ENCODE measurements around the gene ATL2. TPM values are rescaled to one million over a fixed set of nuclear protein-coding genes. Genes with fewer than 3 reads are reported as not detected.

Gene ATL2
- total and polyA plus RNA-seq, 2 donors (not counting 1 experiment from before 2014, with no cell fraction given), result 21.1 to 69.0 TPM

- Histone ChIP-seq H4K20me1 (ENCODE audit: control insufficient read depth, insufficient read depth, low read length, poor library complexity, severe bottlenecking) (no peaks in the 10 kb centered on the region), H3K4me1 (ENCODE audit: control insufficient read depth in 2 of 2, insufficient read depth in 2 of 2, low read length in 2 of 2) (no peaks in the 10 kb centered on the region), H3K27me3 (replicated peaks in 1 of 4; ENCODE audit: control extremely low read depth in 1 of 4, control insufficient read depth in 3 of 4, insufficient read depth in 4 of 4, low read length in 3 of 4) (peaks cover 0 to 2% (median 0%) of the 10 kb centered on the region in 4 experiments), H3K27ac (ENCODE audit: low read length in 2 of 2) (no peak overlapping the region), H3K9me3 (ENCODE audit: control extremely low read depth in 1 of 3, control insufficient read depth in 2 of 3, insufficient read depth in 1 of 3, low read length in 2 of 3) (peaks cover 0 to 4% (median 0%) of the 10 kb centered on the region in 3 donors), H3K9ac (ENCODE audit: low read length) (no peak overlapping the region), H3K36me3 (replicated peaks in 1 of 2; ENCODE audit: control extremely low read depth in 1 of 2, control insufficient read depth in 1 of 2, extremely low read depth in 1 of 2, insufficient read depth in 2 of 2, low read length in 1 of 2) (no peaks in the 10 kb centered on the region), H3K79me2 (ENCODE audit: control insufficient read depth, insufficient read depth, low read length) (no peaks in the 10 kb centered on the region), H2AFZ (ENCODE audit: insufficient read depth, low read depth, low read length, poor library complexity, severe bottlenecking) (no peak overlapping the region), H3K4me3 (ENCODE audit: control extremely low read depth in 1 of 5, extremely low read depth in 1 of 5, insufficient read depth in 1 of 5, low read depth in 2 of 5, low read length in 4 of 5) (no peak overlapping the region), H3K4me2 (replicated peaks; ENCODE audit: low read depth, low read length, poor library complexity, severe bottlenecking) (no peak overlapping the region)
- Mint-ChIP-seq H3K9me3 (ENCODE audit: insufficient read depth) (no peaks in the 10 kb centered on the region), H3K4me1 (no peaks in the 10 kb centered on the region), H3K4me3 (no peak overlapping the region), H3K27me3 (peaks cover 5% of the 10 kb centered on the region), H3K27ac (no peak overlapping the region)
- ChIA-PET CTCF (interaction anchor here (1.6 kb wide), 1 partner anchor 8 kb away, joined by 3 read pairs; no protein-coding TSS in a partner anchor), POLR2A (no interaction called here)
- DNase-seq (no peak), ATAC-seq (ENCODE audit: low read depth) (no peak)
- TF ChIP-seq, protein P1, sequence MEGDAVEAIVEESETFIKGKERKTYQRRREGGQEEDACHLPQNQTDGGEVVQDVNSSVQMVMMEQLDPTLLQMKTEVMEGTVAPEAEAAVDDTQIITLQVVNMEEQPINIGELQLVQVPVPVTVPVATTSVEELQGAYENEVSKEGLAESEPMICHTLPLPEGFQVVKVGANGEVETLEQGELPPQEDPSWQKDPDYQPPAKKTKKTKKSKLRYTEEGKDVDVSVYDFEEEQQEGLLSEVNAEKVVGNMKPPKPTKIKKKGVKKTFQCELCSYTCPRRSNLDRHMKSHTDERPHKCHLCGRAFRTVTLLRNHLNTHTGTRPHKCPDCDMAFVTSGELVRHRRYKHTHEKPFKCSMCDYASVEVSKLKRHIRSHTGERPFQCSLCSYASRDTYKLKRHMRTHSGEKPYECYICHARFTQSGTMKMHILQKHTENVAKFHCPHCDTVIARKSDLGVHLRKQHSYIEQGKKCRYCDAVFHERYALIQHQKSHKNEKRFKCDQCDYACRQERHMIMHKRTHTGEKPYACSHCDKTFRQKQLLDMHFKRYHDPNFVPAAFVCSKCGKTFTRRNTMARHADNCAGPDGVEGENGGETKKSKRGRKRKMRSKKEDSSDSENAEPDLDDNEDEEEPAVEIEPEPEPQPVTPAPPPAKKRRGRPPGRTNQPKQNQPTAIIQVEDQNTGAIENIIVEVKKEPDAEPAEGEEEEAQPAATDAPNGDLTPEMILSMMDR (IDR thresholded peaks at IDR 0.05), result no peak
- no peak for TF ChIP-seq EZH2 (IDR thresholded peaks at IDR 0.05; ENCODE audit: borderline replicate concordance, insufficient read depth, low read depth, low read length, poor library complexity, severe bottlenecking)
- no CpG with 5 or more reads among the region's 3 CpGs for WGBS (ENCODE audit: insufficient coverage)
- intact Hi-C loops (cut with micrococcal nuclease), result no loop called here
Measured at GRCh38 chr2:38266382-38267061, 110.6 kb downstream of the ATL2 start.

DNA sequence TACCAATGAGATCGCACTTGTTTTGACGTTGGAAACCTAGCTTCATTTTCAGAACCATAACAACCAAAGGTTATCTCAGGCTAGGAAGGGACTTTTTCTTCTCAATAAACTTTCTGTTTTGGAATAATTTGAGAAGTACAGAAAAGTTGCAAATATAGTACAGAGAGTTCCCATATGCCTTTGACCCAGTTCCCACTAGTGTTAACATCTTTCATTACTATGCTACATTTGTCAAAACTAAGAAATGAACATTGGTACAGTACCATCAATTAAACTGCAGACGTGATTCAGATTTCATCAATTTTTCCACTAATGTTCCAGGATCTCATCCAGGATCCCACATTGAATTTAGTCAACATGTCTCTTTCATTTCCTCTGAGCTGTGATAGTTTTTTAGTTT is 111.6 kb downstream of the ATL2 start:
- CTCF ChIA-PET, result interaction anchor here (1.6 kb wide), 1 partner anchor 9 kb away, joined by 3 read pairs; no protein-coding TSS in a partner anchor
- no peak overlapping the region for H3K4me2 ChIP-seq (replicated peaks; ENCODE audit: low read depth, low read length, poor library complexity, severe bottlenecking)
- Mint-ChIP-seq H3K27ac (no peak overlapping the region), H3K9me3 (ENCODE audit: insufficient read depth) (no peaks in the 10 kb centered on the region), H3K4me3 (no peak overlapping the region), H3K4me1 (no peaks in the 10 kb centered on the region), H3K27me3 (peaks cover 6% of the 10 kb centered on the region)
- peaks cover 0 to 2% (median 0%) of the 10 kb centered on the region in 4 experiments for H3K27me3 ChIP-seq (replicated peaks in 1 of 4; ENCODE audit: control extremely low read depth in 1 of 4, control insufficient read depth in 3 of 4, insufficient read depth in 4 of 4, low read length in 3 of 4)
- WGBS (ENCODE audit: insufficient coverage), result 89% methylated on average over 1 of the region's 3 CpGs
- no peak for ATAC-seq (ENCODE audit: low read depth)
- H2AFZ ChIP-seq (ENCODE audit: insufficient read depth, low read depth, low read length, poor library complexity, severe bottlenecking), result no peak overlapping the region
- POLR2A ChIA-PET, result no interaction called here
- intact Hi-C loops (cut with micrococcal nuclease), result no loop called here
- no peak overlapping the region for H3K9ac ChIP-seq (ENCODE audit: low read length)
- peaks cover 0 to 4% (median 0%) of the 10 kb centered on the region in 3 donors for H3K9me3 ChIP-seq (ENCODE audit: control extremely low read depth in 1 of 3, control insufficient read depth in 2 of 3, insufficient read depth in 1 of 3, low read length in 2 of 3)
- no peak overlapping the region for H3K4me3 ChIP-seq (ENCODE audit: control extremely low read depth in 1 of 5, extremely low read depth in 1 of 5, insufficient read depth in 1 of 5, low read depth in 2 of 5, low read length in 4 of 5)
- H4K20me1 ChIP-seq (ENCODE audit: control insufficient read depth, insufficient read depth, low read length, poor library complexity, severe bottlenecking), result no peaks in the 10 kb centered on the region
- H3K36me3 ChIP-seq (replicated peaks in 1 of 2; ENCODE audit: control extremely low read depth in 1 of 2, control insufficient read depth in 1 of 2, extremely low read depth in 1 of 2, insufficient read depth in 2 of 2, low read length in 1 of 2), result no peaks in the 10 kb centered on the region
- H3K27ac ChIP-seq (ENCODE audit: low read length in 2 of 2), result no peak overlapping the region
- DNase-seq, result no peak
- no peaks in the 10 kb centered on the region for H3K79me2 ChIP-seq (ENCODE audit: control insufficient read depth, insufficient read depth, low read length)
- H3K4me1 ChIP-seq (ENCODE audit: control insufficient read depth in 2 of 2, insufficient read depth in 2 of 2, low read length in 2 of 2), result no peaks in the 10 kb centered on the region
- no peak for TF ChIP-seq EZH2 (IDR thresholded peaks at IDR 0.05; ENCODE audit: borderline replicate concordance, insufficient read depth, low read depth, low read length, poor library complexity, severe bottlenecking)
- TF ChIP-seq, protein P1 (IDR thresholded peaks at IDR 0.05), result no peak
